HFFc6 (cell line): ENCODE measurements around the gene PHF1. TPM values are rescaled to one million over a fixed set of nuclear protein-coding genes. Genes with fewer than 3 reads are reported as not detected.

ENCODE experiments used
- DNase-seq: peaks from one replicate; pipeline ENCODE4 v3.0.0-alpha.2; 2018
- H3K27ac Mint-ChIP-seq: 2 replicates; pipeline ENCODE4 v1.8.0; 2020; ENCODE audit warnings: mild to moderate bottlenecking, mixed read lengths
- H3K27me3 Mint-ChIP-seq: 2 replicates; pipeline ENCODE4 v1.8.0; 2021; ENCODE audit warnings: mild to moderate bottlenecking, moderate library complexity, mixed read lengths; ENCODE audit not compliant: insufficient read depth
- H3K36me3 Mint-ChIP-seq: 2 replicates; pipeline ENCODE4 v1.8.0; 2021; ENCODE audit warnings: low read depth, mixed read lengths
- H3K4me1 Mint-ChIP-seq: 2 replicates; pipeline ENCODE4 v1.8.0; 2020; ENCODE audit warnings: low read depth, mixed read lengths
- H3K4me3 Mint-ChIP-seq: 2 replicates; pipeline ENCODE4 v1.8.0; 2020; ENCODE audit warnings: mild to moderate bottlenecking, moderate library complexity, mixed read lengths
- H3K9me3 Mint-ChIP-seq: 2 replicates; pipeline ENCODE4 v1.8.0; 2020; ENCODE audit warnings: mild to moderate bottlenecking, mixed read lengths
- CTCF ChIP-seq: fragments of 200-600 bp; sonication (generic); IDR thresholded peaks from 2 replicates; pipeline ENCODE4 v1.5.0; 2021; ENCODE audit warnings: antibody characterized with exemption, mild to moderate bottlenecking
- total RNA-seq, 6 experiments: library from RNA; stranded (reverse); fragmentation: NEBNext Ultra II Directional; extraction: Animal tissue kit (Norgen Biotek cat#: 25700); gene quantifications; 2 replicates in 1 of 6; 3 replicates in 5 of 6; pipeline ENCODE4 v1.2.3, GENCODE V29; 2021

The PHF1 gene
- total RNA-seq, 6 experiments from 2014 or later = 43.2 to 52.8 (median 51.4) TPM

- no peak for TF ChIP-seq CTCF
- no peak for DNase-seq
- peaks cover 45% of the 10 kb centered on the region for H3K36me3 Mint-ChIP-seq
- peaks cover 7% of the 10 kb centered on the region for H3K27me3 Mint-ChIP-seq
- H3K4me1 Mint-ChIP-seq = peaks cover 78% of the 10 kb centered on the region
- H3K27ac Mint-ChIP-seq = peak within 1 kb of the TSS; percentile 100
- H3K9me3 Mint-ChIP-seq = no peaks in the 10 kb centered on the region
- H3K4me3 Mint-ChIP-seq = peak within 1 kb of the TSS; percentile 98
Measured at GRCh38 chr6:33419580-33420490, 9.0 kb downstream of the PHF1 start, which contains the start of gene SYNGAP1. Gene SYNGAP1, plus strand, starts transcription at chr6:33420065. Its CDS starts 200 bp downstream, at chr6:33420265.

- peak overlapping the region; percentile 83 for H3K4me3 Mint-ChIP-seq
- H3K36me3 Mint-ChIP-seq = peaks cover 38% of the 10 kb centered on the region
- peak overlapping the region; percentile 59; the same call in 1 of the 2 replicates for H3K27ac Mint-ChIP-seq
- peaks cover 7% of the 10 kb centered on the region for H3K27me3 Mint-ChIP-seq
- no peak for DNase-seq
- H3K9me3 Mint-ChIP-seq = no peaks in the 10 kb centered on the region
- TF ChIP-seq CTCF = no peak
- H3K4me1 Mint-ChIP-seq = peaks cover 77% of the 10 kb centered on the region
Measured at GRCh38 chr6:33420491-33421343, 9.9 kb downstream of the PHF1 start.

- no peak for TF ChIP-seq CTCF
- no peaks in the 10 kb centered on the region for H3K9me3 Mint-ChIP-seq
- H3K27me3 Mint-ChIP-seq = peaks cover 5% of the 10 kb centered on the region
- no peak for DNase-seq
- peaks cover 32% of the 10 kb centered on the region for H3K36me3 Mint-ChIP-seq
- peak overlapping the region; percentile 83 for H3K4me3 Mint-ChIP-seq
- H3K4me1 Mint-ChIP-seq = peaks cover 75% of the 10 kb centered on the region
- H3K27ac Mint-ChIP-seq = peak overlapping the region; percentile 24; the same call in 1 of the 2 replicates
Measured at GRCh38 chr6:33421344-33421643, 10.5 kb downstream of the PHF1 start.

GRCh38 chr6:33423777-33424176, 13.0 kb downstream of the PHF1 start:
- DNase-seq = no peak
- Mint-ChIP-seq H3K4me3 (peak overlapping the region; percentile 90; the same call in 1 of the 2 replicates), H3K4me1 (peaks cover 81% of the 10 kb centered on the region), H3K9me3 (no peaks in the 10 kb centered on the region), H3K27me3 (peaks cover 4% of the 10 kb centered on the region), H3K27ac (peak overlapping the region; percentile 92), H3K36me3 (peaks cover 20% of the 10 kb centered on the region)
- no peak for TF ChIP-seq CTCF

- H3K27me3 Mint-ChIP-seq = peaks cover 3% of the 10 kb centered on the region; the same call in 1 of the 2 replicates
- peaks cover 20% of the 10 kb centered on the region for H3K36me3 Mint-ChIP-seq
- H3K4me3 Mint-ChIP-seq = peak overlapping the region; percentile 90
- no peak for TF ChIP-seq CTCF
- peak overlapping the region; percentile 92 for H3K27ac Mint-ChIP-seq
- no peak for DNase-seq
- peaks cover 81% of the 10 kb centered on the region for H3K4me1 Mint-ChIP-seq
- H3K9me3 Mint-ChIP-seq = no peaks in the 10 kb centered on the region
Measured at GRCh38 chr6:33424855-33425667, 14.2 kb downstream of the PHF1 start.
